Astrocyte (in vitro differentiated cells and primary cell): ENCODE data around the gene GNAI2. TPM values are rescaled to one million over a fixed set of nuclear protein-coding genes. Genes with fewer than 3 reads are reported as not detected.

Source experiments
- DNase-seq: peaks from one replicate; pipeline ENCODE4 v3.0.0-alpha.2; 2010; ENCODE audit warnings: low read depth
- FAIRE-seq: peaks from 2 replicates; lab custom pipeline; 2011; peaks lifted over from hg19 to GRCh38; lab: Jason Lieb, UNC
- H2AFZ ChIP-seq: 2 replicates; pipeline ENCODE4 v1.6.0; 2012; ENCODE audit warnings: low read depth, low read length, inconsistent platforms
- H3K27ac ChIP-seq: 2 replicates; pipeline ENCODE4 v1.5.1; 2011; ENCODE audit warnings: low read depth, low read length, inconsistent platforms
- H3K27me3 ChIP-seq: 2 replicates; pipeline ENCODE4 v1.6.0; 2011; ENCODE audit warnings: low read length, inconsistent platforms; ENCODE audit not compliant: insufficient read depth
- H3K36me3 ChIP-seq: 2 replicates; pipeline ENCODE4 v1.5.1; 2011; ENCODE audit warnings: low read length, inconsistent platforms; ENCODE audit not compliant: insufficient read depth
- H3K4me1 ChIP-seq: 2 replicates; pipeline ENCODE4 v1.5.1; 2011; ENCODE audit warnings: low read length, inconsistent platforms; ENCODE audit not compliant: insufficient read depth
- H3K4me2 ChIP-seq: 2 replicates; pipeline ENCODE4 v1.6.0; 2012; ENCODE audit warnings: low read length, inconsistent platforms
- H3K4me3 ChIP-seq: 2 replicates; pipeline ENCODE4 v1.5.1; 2011; ENCODE audit warnings: low read depth, mild to moderate bottlenecking, low read length, inconsistent platforms; ENCODE audit not compliant: insufficient read depth
- H3K79me2 ChIP-seq: 2 replicates; pipeline ENCODE4 v1.6.0; 2012; ENCODE audit warnings: mild to moderate bottlenecking, low read length, inconsistent platforms; ENCODE audit not compliant: insufficient read depth
- H3K9ac ChIP-seq: 2 replicates; pipeline ENCODE4 v1.6.0; 2012; ENCODE audit warnings: mild to moderate bottlenecking, low read length, inconsistent platforms
- H3K9me3 ChIP-seq: 2 replicates; pipeline ENCODE4 v1.5.1; 2012; ENCODE audit warnings: low read depth, mild to moderate bottlenecking, low read length, inconsistent platforms; ENCODE audit not compliant: insufficient read depth
- H4K20me1 ChIP-seq: 2 replicates; pipeline ENCODE4 v1.6.0; 2012; ENCODE audit warnings: low read length, inconsistent platforms; ENCODE audit not compliant: insufficient read depth
- H3K27ac Mint-ChIP-seq: one replicate; pipeline ENCODE4 v1.8.0; 2021; ENCODE audit warnings: mild to moderate bottlenecking, mixed read lengths; ENCODE audit not compliant: unreplicated experiment
- H3K27me3 Mint-ChIP-seq: one replicate; pipeline ENCODE4 v1.8.0; 2021; ENCODE audit warnings: low read depth, mixed read lengths; ENCODE audit not compliant: unreplicated experiment
- H3K36me3 Mint-ChIP-seq: one replicate; pipeline ENCODE4 v1.8.0; 2021; ENCODE audit warnings: low read depth, mixed read lengths; ENCODE audit not compliant: unreplicated experiment
- H3K4me1 Mint-ChIP-seq: one replicate; pipeline ENCODE4 v1.8.0; 2021; ENCODE audit warnings: low read depth, mixed read lengths; ENCODE audit not compliant: unreplicated experiment
- H3K4me3 Mint-ChIP-seq: one replicate; pipeline ENCODE4 v1.8.0; 2021; ENCODE audit warnings: mild to moderate bottlenecking, moderate library complexity, mixed read lengths; ENCODE audit not compliant: unreplicated experiment
- H3K9me3 Mint-ChIP-seq: one replicate; pipeline ENCODE4 v1.8.0; 2021; ENCODE audit warnings: mild to moderate bottlenecking, mixed read lengths; ENCODE audit not compliant: unreplicated experiment
- CTCF ChIP-seq: IDR thresholded peaks from 2 replicates; pipeline ENCODE4 v1.5.1; 2011; ENCODE audit warnings: low read depth, mild to moderate bottlenecking, inconsistent platforms, low read length, moderate library complexity; ENCODE audit not compliant: insufficient read depth
- EZH2 ChIP-seq: IDR thresholded peaks from 2 replicates; pipeline ENCODE4 v1.6.1; 2012; ENCODE audit warnings: mild to moderate bottlenecking, low read length, inconsistent platforms; ENCODE audit not compliant: insufficient read depth
- total RNA-seq: library from RNA; stranded (reverse); gene quantifications from 2 replicates; pipeline ENCODE4 v1.2.1, GENCODE V29; 2021

GNAI2 gene
- total RNA-seq, 1 donor from 2014 or later: 381 TPM

- peak overlapping the region; percentile 24 for H3K4me3 Mint-ChIP-seq
Observed at GRCh38 chr3:50242381-50242770, 6.4 kb downstream of the GNAI2 start.

GRCh38 chr3:50242851-50243542 lies 7.0 kb downstream of the GNAI2 start:
- H3K4me3 Mint-ChIP-seq: peak overlapping the region; percentile 24
- peaks cover 74% of the 10 kb centered on the region for H4K20me1 ChIP-seq

More at GRCh38 chr3:50242381-50242770, 6.4 kb downstream of the GNAI2 start:
- H3K79me2 ChIP-seq: peaks cover 93% of the 10 kb centered on the region
- no peak overlapping the region for H2AFZ ChIP-seq
- peaks cover 49% of the 10 kb centered on the region for H3K4me1 Mint-ChIP-seq
- peak overlapping the region; percentile 64 for H3K9ac ChIP-seq
- no peak for DNase-seq
- peaks cover 7% of the 10 kb centered on the region for H3K36me3 Mint-ChIP-seq
- H3K9me3 ChIP-seq: no peaks in the 10 kb centered on the region
- no peak for FAIRE-seq
- H3K27ac Mint-ChIP-seq: no peak overlapping the region
- H3K4me2 ChIP-seq: peak overlapping the region; percentile 68
- H3K27me3 Mint-ChIP-seq: no peaks in the 10 kb centered on the region
- no peaks in the 10 kb centered on the region for H3K9me3 Mint-ChIP-seq
- TF ChIP-seq EZH2: no peak
- no peak for TF ChIP-seq CTCF
- H3K4me3 ChIP-seq: no peak overlapping the region
- H3K27me3 ChIP-seq: no peaks in the 10 kb centered on the region
- peaks cover 3% of the 10 kb centered on the region for H3K36me3 ChIP-seq
- peaks cover 73% of the 10 kb centered on the region for H4K20me1 ChIP-seq
- H3K27ac ChIP-seq: peak overlapping the region; percentile 79
- H3K4me1 ChIP-seq: peaks cover 73% of the 10 kb centered on the region

More at GRCh38 chr3:50242851-50243542, 7.0 kb downstream of the GNAI2 start:
- Mint-ChIP-seq H3K27me3 (no peaks in the 10 kb centered on the region), H3K9me3 (no peaks in the 10 kb centered on the region), H3K27ac (peak overlapping the region; percentile 12), H3K4me1 (peaks cover 51% of the 10 kb centered on the region), H3K36me3 (peaks cover 7% of the 10 kb centered on the region)
- Histone ChIP-seq H3K79me2 (peaks cover 93% of the 10 kb centered on the region), H3K4me1 (peaks cover 77% of the 10 kb centered on the region), H3K4me3 (no peak overlapping the region), H3K36me3 (peaks cover 3% of the 10 kb centered on the region), H3K4me2 (peak overlapping the region; percentile 68), H2AFZ (no peak overlapping the region), H3K9ac (peak overlapping the region; percentile 64), H3K27me3 (no peaks in the 10 kb centered on the region), H3K27ac (peak overlapping the region; percentile 79), H3K9me3 (no peaks in the 10 kb centered on the region)
- DNase-seq (peak; percentile 58), FAIRE-seq (no peak)
- no peak for TF ChIP-seq EZH2
- TF ChIP-seq CTCF: no peak
